ENCODE measurements around the gene NHSL2.
A peak's percentile ranks its signal among the peaks of the same experiment; 100 is the strongest.
"Not testable (repeated sequence)": the region's sequence is repeated elsewhere in the genome, so short reads cannot be mapped to it uniquely, and the experiment has no call there.

NHSL2 gene

DNA sequence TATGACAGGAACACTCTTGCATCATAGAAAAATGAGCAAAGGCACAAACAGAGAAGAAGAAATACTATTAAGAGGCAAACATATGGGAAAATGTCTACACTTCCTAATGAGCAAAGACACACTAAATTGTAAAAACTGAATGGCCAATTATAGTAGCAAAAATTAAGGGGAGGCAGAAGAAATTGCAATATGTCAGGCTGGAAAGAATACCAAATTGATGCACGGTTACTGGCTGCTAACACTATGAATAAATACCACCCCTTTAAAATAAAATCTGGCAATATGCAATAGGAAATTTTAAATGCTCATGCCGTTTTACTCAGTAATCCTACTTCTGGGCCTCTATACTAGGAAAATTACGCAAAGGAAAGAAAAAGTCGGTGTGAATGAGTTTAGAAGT, 254.9 kb downstream of the NHSL2 start:
- DNase-seq = no peak

DNA sequence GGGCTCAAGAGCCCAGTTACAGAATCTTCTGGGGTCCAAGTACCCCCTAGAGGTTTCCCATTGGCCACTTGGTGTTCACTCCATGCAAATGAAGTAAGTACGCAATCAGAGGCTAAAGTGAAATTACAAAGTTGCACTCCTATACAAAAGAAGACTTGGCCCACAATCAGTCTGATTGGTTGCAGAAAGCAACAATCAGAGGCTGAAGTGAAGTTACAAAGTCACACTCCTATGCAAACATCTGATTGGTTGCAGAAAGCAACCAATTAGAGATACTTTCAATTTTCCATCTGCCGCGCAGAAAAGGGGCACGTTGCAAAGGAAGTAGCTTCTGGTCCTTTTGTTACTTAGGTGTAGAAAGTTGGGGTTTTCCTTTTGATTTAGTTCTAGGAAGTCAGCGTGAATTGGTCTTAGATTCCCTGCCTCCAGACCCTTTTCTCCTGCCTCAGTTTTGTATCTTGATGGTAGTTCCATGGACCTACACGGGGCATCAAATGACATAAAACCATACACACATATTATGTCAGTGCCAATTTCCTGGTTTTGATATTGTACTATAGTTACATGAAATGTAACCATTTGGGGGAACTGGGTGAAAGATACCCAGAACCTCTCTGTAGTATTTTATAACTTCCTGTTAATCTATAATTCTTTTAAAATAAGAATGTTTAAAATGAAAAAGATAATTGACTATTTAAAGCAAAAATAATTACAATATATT, 258.5 kb downstream of the NHSL2 start:
- DNase-seq = peak in 1 of 56 donors; percentile 0

DNA sequence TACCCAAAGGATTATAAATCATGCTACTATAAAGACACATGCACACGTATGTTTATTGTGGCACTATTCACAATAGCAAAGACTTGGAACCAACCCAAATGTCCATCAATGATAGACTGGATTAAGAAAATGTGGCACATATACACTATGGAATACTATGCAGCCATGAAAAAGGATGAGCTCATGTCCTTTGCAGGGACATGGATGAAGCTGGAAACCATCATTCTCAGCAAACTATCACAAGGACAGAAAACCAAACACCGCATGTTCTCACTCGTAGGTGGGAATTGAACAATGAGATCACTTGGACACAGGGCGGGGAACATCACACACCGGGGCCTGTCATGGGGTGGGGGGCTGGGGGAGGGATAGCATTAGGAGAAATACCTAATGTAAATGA, 265.6 kb downstream of the NHSL2 start:
- DNase-seq = not testable (repeated sequence)

DNA sequence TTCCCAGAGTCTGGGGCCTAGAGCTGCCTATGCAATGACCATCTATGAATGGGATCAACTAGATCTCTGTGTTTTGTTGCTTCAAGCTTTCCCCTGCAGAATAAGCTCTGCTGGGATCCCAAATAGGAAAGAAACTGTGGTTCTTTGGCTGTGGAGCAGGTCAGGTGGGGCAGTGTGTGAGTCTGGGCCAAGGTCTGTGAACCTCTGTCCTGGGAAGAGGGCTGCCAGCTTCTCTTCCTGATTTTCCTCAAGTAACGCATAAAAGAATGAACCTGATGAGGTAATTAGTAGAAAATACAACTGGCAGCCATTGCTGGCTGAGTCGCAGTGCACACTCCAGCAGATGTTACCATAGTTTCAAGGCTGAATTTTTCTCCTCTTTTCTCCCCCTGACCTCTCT, 266.3 kb downstream of the NHSL2 start:
- DNase-seq = peak in 15 of 56 donors; percentile 0 to 16 (median 1)

DNA sequence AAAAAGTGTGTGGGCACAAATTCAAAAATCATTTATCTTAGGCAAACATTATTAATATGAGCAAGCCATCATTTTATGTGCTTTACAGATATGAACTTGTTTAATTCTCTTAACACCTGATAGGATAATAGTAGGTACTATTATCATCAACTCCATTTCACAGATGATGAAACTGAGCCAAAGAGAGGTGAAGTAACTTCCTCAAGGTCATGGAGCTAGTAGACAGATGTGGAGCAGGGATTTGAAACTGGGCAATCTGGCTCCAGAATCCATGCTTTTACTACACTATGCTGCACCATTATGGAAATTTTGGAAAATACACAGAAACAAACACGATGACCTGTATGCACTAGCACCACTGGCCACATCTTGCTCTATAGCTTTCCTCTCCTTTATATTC, 269.9 kb downstream of the NHSL2 start:
- no peak for DNase-seq

DNA sequence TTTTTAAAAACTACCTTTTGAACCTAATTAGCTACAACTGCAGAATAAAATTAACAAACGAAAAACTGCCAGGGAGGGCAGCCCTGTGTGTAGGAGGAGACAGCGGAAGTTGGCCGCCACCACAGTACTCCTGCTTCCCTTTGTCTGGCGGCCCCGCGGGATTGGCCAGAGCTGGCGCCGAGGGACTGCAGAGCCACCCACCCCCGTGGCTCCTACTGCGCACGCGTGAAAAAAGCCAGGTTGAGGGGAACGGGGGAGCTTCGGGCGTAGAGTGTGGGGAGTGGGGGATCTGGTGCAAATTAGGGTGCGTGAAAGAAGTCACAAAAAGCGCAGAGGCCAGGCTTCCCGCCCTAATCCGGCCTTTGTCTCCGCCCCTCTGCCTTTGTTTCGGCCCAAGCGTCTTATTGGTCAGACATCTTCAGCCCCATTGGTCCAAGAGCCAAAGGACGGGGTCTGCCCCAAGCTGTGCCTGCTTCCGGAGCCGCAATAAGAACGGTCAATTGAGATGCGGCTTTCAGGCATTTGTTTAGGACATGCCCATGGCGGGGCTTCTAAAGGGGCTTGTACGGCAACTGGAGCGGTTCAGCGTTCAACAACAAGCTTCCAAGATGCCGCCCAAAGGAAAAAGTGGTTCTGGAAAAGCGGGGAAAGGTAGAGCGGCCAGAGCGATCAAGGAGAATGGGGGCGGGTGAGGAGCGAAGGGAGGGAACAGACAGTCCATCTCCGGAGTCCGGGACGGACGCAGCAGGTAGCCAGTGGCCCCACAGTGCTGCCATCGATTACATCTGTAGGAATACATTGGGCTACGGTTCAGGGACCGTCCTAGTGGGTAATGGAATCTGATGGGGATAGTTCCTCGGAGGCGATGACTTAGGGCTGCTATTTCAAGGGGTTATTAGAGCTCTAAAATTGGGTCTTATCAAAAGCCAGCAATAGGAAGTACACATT, 270.8 kb downstream of the NHSL2 start, which contains the start of gene PIN4:
PIN4 (plus strand) TSS at position 580 of the 948 bp plus-strand sequence; CDS start at position 609, 29 bp downstream.
- DNase-seq = peak; percentile 14 to 95 (median 87)

DNA sequence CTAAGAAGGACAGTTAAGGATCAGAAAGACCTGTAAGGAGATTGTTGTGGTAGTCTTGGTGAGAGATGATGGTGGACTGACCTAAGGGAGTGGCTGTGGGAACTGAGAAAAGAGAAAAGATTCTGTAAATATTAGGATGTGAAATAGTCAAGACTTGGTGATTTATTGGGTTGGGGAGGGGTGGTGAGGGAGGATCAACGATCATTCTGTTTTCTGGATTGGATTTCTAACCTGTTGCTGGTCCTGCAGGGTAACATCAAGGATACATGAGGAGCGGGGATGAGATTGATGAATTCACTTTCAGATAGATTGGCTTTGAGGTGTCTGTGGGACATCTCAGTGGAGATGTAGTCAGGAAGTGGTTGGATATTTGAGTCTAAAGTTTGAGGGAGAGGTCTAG, 272.3 kb downstream of the NHSL2 start:
- no peak for DNase-seq

DNA sequence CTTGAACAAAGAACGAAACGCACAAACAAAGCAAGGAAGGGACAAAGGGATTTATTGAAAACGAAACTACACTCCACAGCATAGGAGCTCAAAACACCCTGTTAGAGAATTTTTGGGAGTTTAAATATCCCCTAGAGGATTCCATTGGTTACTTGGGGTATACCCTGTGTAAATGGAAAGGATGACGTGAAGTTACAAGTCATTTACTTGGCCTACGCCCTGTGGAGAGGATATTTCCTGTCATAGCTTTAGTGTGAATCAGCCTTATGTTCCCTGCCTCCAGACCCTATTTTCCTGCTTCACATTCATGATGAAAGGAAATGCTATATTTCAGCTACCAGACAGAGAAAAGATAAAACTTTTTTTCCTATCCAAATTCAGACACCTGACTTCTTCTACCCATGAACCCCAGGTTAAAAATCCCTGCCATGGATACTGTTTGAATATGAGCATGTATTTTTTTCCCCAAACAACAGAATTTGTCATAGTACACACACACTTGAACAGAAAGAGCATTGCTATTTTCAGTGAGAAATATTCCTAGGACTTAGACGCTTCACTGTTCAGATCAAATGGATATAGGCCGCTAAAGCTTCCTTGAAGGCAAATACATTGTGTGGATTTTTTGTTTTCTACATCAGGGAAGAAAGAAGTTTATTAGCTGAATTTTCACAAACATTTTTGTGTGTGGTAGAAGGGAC, 291.3 kb downstream of the NHSL2 start:
- no peak for DNase-seq
